Measurements from ENCODE around the gene TRIM44. TPM values are rescaled to one million over a fixed set of nuclear protein-coding genes. Genes with fewer than 3 reads are reported as not detected.

TRIM44 gene
- total RNA-seq, 4 donors from 2014 or later: 6.8 to 32.0 (median 13.5) TPM

GRCh38 chr11:35735411-35735810, 72.8 kb downstream of the TRIM44 start:
- 74 to 83% methylated on average over 2 of the region's 2 CpGs for WGBS, 2 donors
- Histone ChIP-seq H3K9me3 (peaks cover 0 to 2% (median 0%) of the 10 kb centered on the region in 3 donors), H3K4me1 (no peaks in the 10 kb centered on the region), H3K27ac (no peak overlapping the region), H3K36me3 (peaks cover 0 to 39% (median 0%) of the 10 kb centered on the region in 3 donors), H3K4me3 (no peak overlapping the region), H3K27me3 (no peaks in the 10 kb centered on the region)
- DNase-seq: no peak
- no peak for TF ChIP-seq POLR2A (IDR thresholded peaks at IDR 0.05)
- TF ChIP-seq, protein P1, sequence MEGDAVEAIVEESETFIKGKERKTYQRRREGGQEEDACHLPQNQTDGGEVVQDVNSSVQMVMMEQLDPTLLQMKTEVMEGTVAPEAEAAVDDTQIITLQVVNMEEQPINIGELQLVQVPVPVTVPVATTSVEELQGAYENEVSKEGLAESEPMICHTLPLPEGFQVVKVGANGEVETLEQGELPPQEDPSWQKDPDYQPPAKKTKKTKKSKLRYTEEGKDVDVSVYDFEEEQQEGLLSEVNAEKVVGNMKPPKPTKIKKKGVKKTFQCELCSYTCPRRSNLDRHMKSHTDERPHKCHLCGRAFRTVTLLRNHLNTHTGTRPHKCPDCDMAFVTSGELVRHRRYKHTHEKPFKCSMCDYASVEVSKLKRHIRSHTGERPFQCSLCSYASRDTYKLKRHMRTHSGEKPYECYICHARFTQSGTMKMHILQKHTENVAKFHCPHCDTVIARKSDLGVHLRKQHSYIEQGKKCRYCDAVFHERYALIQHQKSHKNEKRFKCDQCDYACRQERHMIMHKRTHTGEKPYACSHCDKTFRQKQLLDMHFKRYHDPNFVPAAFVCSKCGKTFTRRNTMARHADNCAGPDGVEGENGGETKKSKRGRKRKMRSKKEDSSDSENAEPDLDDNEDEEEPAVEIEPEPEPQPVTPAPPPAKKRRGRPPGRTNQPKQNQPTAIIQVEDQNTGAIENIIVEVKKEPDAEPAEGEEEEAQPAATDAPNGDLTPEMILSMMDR (IDR thresholded peaks at IDR 0.05): no peak
- intact Hi-C loops (cut with DNase I): no loop called here

- Histone ChIP-seq H3K4me1 (no peaks in the 10 kb centered on the region), H3K9me3 (peaks cover 0 to 2% (median 0%) of the 10 kb centered on the region in 3 donors), H3K36me3 (peaks cover 0 to 42% (median 0%) of the 10 kb centered on the region in 3 donors), H3K4me3 (no peak overlapping the region), H3K27ac (no peak overlapping the region), H3K27me3 (no peaks in the 10 kb centered on the region)
- DNase-seq: no peak
- no peak for TF ChIP-seq POLR2A (IDR thresholded peaks at IDR 0.05)
- TF ChIP-seq, protein P1 (IDR thresholded peaks at IDR 0.05): no peak
- intact Hi-C loops (cut with DNase I): no loop called here
Observed at GRCh38 chr11:35735903-35736302, 73.3 kb downstream of the TRIM44 start.

DNA sequence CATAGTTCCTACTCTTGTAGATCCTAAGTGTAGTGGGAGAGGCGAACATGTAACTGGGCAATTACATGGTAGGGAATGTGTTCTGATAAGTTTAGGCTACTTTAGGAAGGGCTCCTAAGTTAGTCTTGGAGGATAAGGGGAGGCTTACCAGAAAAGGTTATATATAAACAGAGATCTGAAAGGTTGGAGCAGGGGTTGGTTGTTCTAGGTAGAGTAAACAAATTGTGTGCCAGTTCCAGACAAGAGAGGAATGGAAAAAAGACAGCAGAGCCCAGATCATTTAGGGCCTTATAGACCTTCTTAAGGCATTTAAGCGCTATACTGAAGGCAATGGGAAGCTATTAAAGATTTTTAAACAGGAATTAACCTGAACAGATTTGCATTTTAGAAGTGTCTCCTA, 74.4 kb downstream of the TRIM44 start:
- intact Hi-C loops (cut with DNase I): no loop called here
- H3K36me3 ChIP-seq: peaks cover 0 to 45% (median 0%) of the 10 kb centered on the region in 3 donors
- no peak overlapping the region for H3K27ac ChIP-seq
- peaks cover 0 to 2% (median 0%) of the 10 kb centered on the region in 3 donors for H3K9me3 ChIP-seq
- DNase-seq: no peak
- 86 to 90% methylated on average over 2 of the region's 2 CpGs for WGBS, 2 donors
- no peaks in the 10 kb centered on the region for H3K27me3 ChIP-seq
- H3K4me1 ChIP-seq: no peaks in the 10 kb centered on the region
- TF ChIP-seq, protein P1 (IDR thresholded peaks at IDR 0.05): no peak
- no peak for TF ChIP-seq POLR2A (IDR thresholded peaks at IDR 0.05)
- no peak overlapping the region for H3K4me3 ChIP-seq

DNA sequence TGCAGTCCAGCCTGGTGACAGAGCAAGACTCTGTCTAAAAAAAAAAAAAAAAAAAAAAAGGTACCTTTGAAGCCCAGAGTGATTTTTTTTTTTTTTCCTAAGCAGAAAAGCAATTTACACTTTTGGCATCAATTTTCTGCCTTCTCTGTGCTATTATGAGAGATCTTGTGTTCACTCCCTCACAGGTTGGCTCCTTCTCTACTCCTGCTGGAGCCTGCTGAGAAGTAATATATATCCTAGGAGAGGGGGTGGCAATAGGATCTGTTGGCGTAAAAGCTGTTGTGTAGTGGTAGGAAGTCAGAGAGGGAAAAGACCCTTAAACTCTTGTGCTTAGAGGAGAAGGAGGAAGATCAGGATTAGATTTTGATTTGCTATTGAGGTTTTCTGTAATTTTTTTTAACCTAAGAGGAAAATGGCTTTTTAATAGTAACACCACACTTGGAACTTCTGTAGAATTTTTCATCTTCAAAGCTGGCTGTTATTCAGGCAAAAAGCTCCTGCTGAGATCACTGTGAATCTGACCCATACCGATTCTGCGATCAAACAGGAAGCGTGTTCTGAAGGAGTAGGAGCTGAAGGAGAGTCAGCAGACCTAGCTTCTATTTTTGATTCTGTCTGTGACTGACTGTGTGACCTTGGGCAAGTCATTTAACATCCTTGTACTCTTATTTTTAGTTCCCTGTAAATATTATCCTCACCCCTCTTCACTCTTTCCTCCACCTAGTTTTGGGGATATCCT, 77.7 kb downstream of the TRIM44 start:
- no peak overlapping the region for H3K4me3 ChIP-seq
- 87 to 91% methylated on average over 4 of the region's 4 CpGs for WGBS, 2 donors

More for the DNA sequence above, 77.7 kb downstream of the TRIM44 start:
- Histone ChIP-seq H3K9me3 (no peaks in the 10 kb centered on the region), H3K36me3 (peaks cover 0 to 52% (median 0%) of the 10 kb centered on the region in 3 donors), H3K27ac (no peak overlapping the region), H3K4me1 (no peaks in the 10 kb centered on the region), H3K27me3 (no peaks in the 10 kb centered on the region)
- TF ChIP-seq POLR2A (IDR thresholded peaks at IDR 0.05): no peak
- TF ChIP-seq, protein P1 (IDR thresholded peaks at IDR 0.05): no peak
- intact Hi-C loops (cut with DNase I): no loop called here
- no peak for DNase-seq

All from esophagus squamous epithelium (tissue), 5 donors.